ENCODE data around the gene POM121.
A peak's percentile ranks its signal among the peaks of the same experiment; 100 is the strongest.
"Not testable (repeated sequence)": the region's sequence is repeated elsewhere in the genome, so short reads cannot be mapped to it uniquely, and the experiment has no call there.

The POM121 gene

GRCh38 chr7:72954563-72955198 is 29.8 kb downstream of the POM121 start:
- H3K27me3 ChIP-seq (ENCODE audit: insufficient read depth, low read length, poor library complexity); H2AFZ ChIP-seq (ENCODE audit: low read depth, low read length); H3K27ac ChIP-seq (ENCODE audit: low read length); H3K4me2 ChIP-seq (ENCODE audit: insufficient read depth, low read length); DNase-seq; H4K20me1 ChIP-seq (ENCODE audit: insufficient read depth, low read length); H3K79me2 ChIP-seq (ENCODE audit: insufficient read depth, low read length); H3K36me3 ChIP-seq (ENCODE audit: insufficient read depth, low read length); H3K4me1 ChIP-seq (ENCODE audit: insufficient read depth, low read length); H3K9me3 ChIP-seq (ENCODE audit: insufficient read depth, low read length, severe bottlenecking): not testable (repeated sequence)
- peak; percentile 89 for ATAC-seq (ENCODE audit: insufficient read depth, low read depth)
- Histone ChIP-seq H3K4me3 (ENCODE audit: low read depth in 1 of 2, low read length in 2 of 2) (peak overlapping the region in 1 of 2 experiments; percentile 46; a peak in 1 of 4 replicates), H3K9ac (ENCODE audit: low read depth, low read length) (peak overlapping the region; percentile 31; the same call in 1 of the 2 replicates)

GRCh38 chr7:72960029-72960428 is 35.1 kb downstream of the POM121 start:
- not testable (repeated sequence) for H3K79me2 ChIP-seq (ENCODE audit: insufficient read depth, low read length); H3K4me3 ChIP-seq (ENCODE audit: low read depth in 1 of 2, low read length in 2 of 2); H3K27ac ChIP-seq (ENCODE audit: low read length); H4K20me1 ChIP-seq (ENCODE audit: insufficient read depth, low read length); DNase-seq; H3K27me3 ChIP-seq (ENCODE audit: insufficient read depth, low read length, poor library complexity); H3K4me1 ChIP-seq (ENCODE audit: insufficient read depth, low read length); H3K4me2 ChIP-seq (ENCODE audit: insufficient read depth, low read length); H3K9me3 ChIP-seq (ENCODE audit: insufficient read depth, low read length, severe bottlenecking); H3K9ac ChIP-seq (ENCODE audit: low read depth, low read length); H3K36me3 ChIP-seq (ENCODE audit: insufficient read depth, low read length); H2AFZ ChIP-seq (ENCODE audit: low read depth, low read length)
- peak; percentile 52; the same call in 2 of the 3 replicates for ATAC-seq (ENCODE audit: insufficient read depth, low read depth)

- not testable (repeated sequence) for H3K27me3 ChIP-seq (ENCODE audit: insufficient read depth, low read length, poor library complexity); H2AFZ ChIP-seq (ENCODE audit: low read depth, low read length); H3K9me3 ChIP-seq (ENCODE audit: insufficient read depth, low read length, severe bottlenecking); H4K20me1 ChIP-seq (ENCODE audit: insufficient read depth, low read length); H3K36me3 ChIP-seq (ENCODE audit: insufficient read depth, low read length); DNase-seq; H3K9ac ChIP-seq (ENCODE audit: low read depth, low read length); H3K4me3 ChIP-seq (ENCODE audit: low read depth in 1 of 2, low read length in 2 of 2); H3K27ac ChIP-seq (ENCODE audit: low read length); ATAC-seq (ENCODE audit: insufficient read depth, low read depth); H3K79me2 ChIP-seq (ENCODE audit: insufficient read depth, low read length); H3K4me1 ChIP-seq (ENCODE audit: insufficient read depth, low read length); H3K4me2 ChIP-seq (ENCODE audit: insufficient read depth, low read length)
Measured at GRCh38 chr7:72960626-72961345, 35.9 kb downstream of the POM121 start.

GRCh38 chr7:72961346-72961650 is 36.4 kb downstream of the POM121 start:
- not testable (repeated sequence) for H3K4me1 ChIP-seq (ENCODE audit: insufficient read depth, low read length); H4K20me1 ChIP-seq (ENCODE audit: insufficient read depth, low read length); H3K27me3 ChIP-seq (ENCODE audit: insufficient read depth, low read length, poor library complexity); H3K4me3 ChIP-seq (ENCODE audit: low read depth in 1 of 2, low read length in 2 of 2); H3K9ac ChIP-seq (ENCODE audit: low read depth, low read length); H2AFZ ChIP-seq (ENCODE audit: low read depth, low read length); H3K4me2 ChIP-seq (ENCODE audit: insufficient read depth, low read length); H3K79me2 ChIP-seq (ENCODE audit: insufficient read depth, low read length); H3K36me3 ChIP-seq (ENCODE audit: insufficient read depth, low read length); ATAC-seq (ENCODE audit: insufficient read depth, low read depth); DNase-seq; H3K27ac ChIP-seq (ENCODE audit: low read length); H3K9me3 ChIP-seq (ENCODE audit: insufficient read depth, low read length, severe bottlenecking)

GRCh38 chr7:72963056-72963455 is 38.2 kb downstream of the POM121 start:
- H3K9ac ChIP-seq (ENCODE audit: low read depth, low read length); H3K27me3 ChIP-seq (ENCODE audit: insufficient read depth, low read length, poor library complexity); H3K4me2 ChIP-seq (ENCODE audit: insufficient read depth, low read length); H3K9me3 ChIP-seq (ENCODE audit: insufficient read depth, low read length, severe bottlenecking); H2AFZ ChIP-seq (ENCODE audit: low read depth, low read length); H3K36me3 ChIP-seq (ENCODE audit: insufficient read depth, low read length); ATAC-seq (ENCODE audit: insufficient read depth, low read depth); H4K20me1 ChIP-seq (ENCODE audit: insufficient read depth, low read length); H3K27ac ChIP-seq (ENCODE audit: low read length); H3K4me3 ChIP-seq (ENCODE audit: low read depth in 1 of 2, low read length in 2 of 2); H3K79me2 ChIP-seq (ENCODE audit: insufficient read depth, low read length); DNase-seq; H3K4me1 ChIP-seq (ENCODE audit: insufficient read depth, low read length): not testable (repeated sequence)

- H3K27me3 ChIP-seq (ENCODE audit: insufficient read depth, low read length, poor library complexity); H2AFZ ChIP-seq (ENCODE audit: low read depth, low read length); H3K36me3 ChIP-seq (ENCODE audit: insufficient read depth, low read length); H3K9me3 ChIP-seq (ENCODE audit: insufficient read depth, low read length, severe bottlenecking); H3K27ac ChIP-seq (ENCODE audit: low read length); H4K20me1 ChIP-seq (ENCODE audit: insufficient read depth, low read length); H3K79me2 ChIP-seq (ENCODE audit: insufficient read depth, low read length); H3K4me2 ChIP-seq (ENCODE audit: insufficient read depth, low read length); H3K4me3 ChIP-seq (ENCODE audit: low read depth in 1 of 2, low read length in 2 of 2); H3K4me1 ChIP-seq (ENCODE audit: insufficient read depth, low read length); DNase-seq; H3K9ac ChIP-seq (ENCODE audit: low read depth, low read length): not testable (repeated sequence)
- ATAC-seq (ENCODE audit: insufficient read depth, low read depth), result peak; percentile 91
Measured at GRCh38 chr7:72965186-72965975, 40.5 kb downstream of the POM121 start.

- not testable (repeated sequence) for H3K4me2 ChIP-seq (ENCODE audit: insufficient read depth, low read length)
Measured at GRCh38 chr7:72966892-72967291, 42.0 kb downstream of the POM121 start.

GRCh38 chr7:72968980-72969516 is 44.2 kb downstream of the POM121 start, which contains the start of gene TRIM74:
TSS of gene TRIM74 (minus strand) at chr7:72969466. CDS start at chr7:72966157, 3,309 bp downstream.
- not testable (repeated sequence) for H3K27me3 ChIP-seq (ENCODE audit: insufficient read depth, low read length, poor library complexity); H3K4me1 ChIP-seq (ENCODE audit: insufficient read depth, low read length); H2AFZ ChIP-seq (ENCODE audit: low read depth, low read length); ATAC-seq (ENCODE audit: insufficient read depth, low read depth); H3K9me3 ChIP-seq (ENCODE audit: insufficient read depth, low read length, severe bottlenecking); H3K9ac ChIP-seq (ENCODE audit: low read depth, low read length); H3K4me2 ChIP-seq (ENCODE audit: insufficient read depth, low read length); H3K79me2 ChIP-seq (ENCODE audit: insufficient read depth, low read length); H4K20me1 ChIP-seq (ENCODE audit: insufficient read depth, low read length); H3K27ac ChIP-seq (ENCODE audit: low read length); H3K4me3 ChIP-seq (ENCODE audit: low read depth in 1 of 2, low read length in 2 of 2); H3K36me3 ChIP-seq (ENCODE audit: insufficient read depth, low read length); DNase-seq

More at GRCh38 chr7:72966892-72967291, 42.0 kb downstream of the POM121 start:
- not testable (repeated sequence) for H3K9me3 ChIP-seq (ENCODE audit: insufficient read depth, low read length, severe bottlenecking); H3K9ac ChIP-seq (ENCODE audit: low read depth, low read length); H3K27ac ChIP-seq (ENCODE audit: low read length); H3K36me3 ChIP-seq (ENCODE audit: insufficient read depth, low read length); ATAC-seq (ENCODE audit: insufficient read depth, low read depth); H3K4me3 ChIP-seq (ENCODE audit: low read depth in 1 of 2, low read length in 2 of 2); H3K27me3 ChIP-seq (ENCODE audit: insufficient read depth, low read length, poor library complexity); H3K4me1 ChIP-seq (ENCODE audit: insufficient read depth, low read length); H3K79me2 ChIP-seq (ENCODE audit: insufficient read depth, low read length); DNase-seq; H4K20me1 ChIP-seq (ENCODE audit: insufficient read depth, low read length); H2AFZ ChIP-seq (ENCODE audit: low read depth, low read length)
